Parathyroid adenoma (tissue), 2 donors: ENCODE data around the gene POLR3K.

Experiments used
- H2AFZ ChIP-seq: fragments of 300-600 bp; sonication (generic); one replicate; pipeline ENCODE4 v1.7.0; 2017; ENCODE audit warnings: antibody characterized with exemption, mild to moderate bottlenecking
- H3K27ac ChIP-seq: fragments of 300-600 bp; sonication (generic); one replicate; pipeline ENCODE4 v1.7.0; 2017
- H3K27me3 ChIP-seq: fragments of 300-600 bp; sonication (generic); one replicate; pipeline ENCODE4 v1.7.0; 2017; ENCODE audit warnings: low read length; ENCODE audit not compliant: control insufficient read depth, insufficient read depth
- H3K36me3 ChIP-seq: fragments of 300-600 bp; sonication (generic); one replicate; pipeline ENCODE4 v1.7.0; 2017; ENCODE audit warnings: low read length; ENCODE audit not compliant: control insufficient read depth, insufficient read depth
- H3K4me1 ChIP-seq: fragments of 300-600 bp; sonication (generic); one replicate; pipeline ENCODE4 v1.7.0; 2017; ENCODE audit warnings: control low read depth
- H3K4me2 ChIP-seq: fragments of 300-600 bp; sonication (generic); one replicate; pipeline ENCODE4 v1.7.0; 2017; ENCODE audit warnings: low read length
- H3K4me3 ChIP-seq: fragments of 300-600 bp; sonication (generic); one replicate; pipeline ENCODE4 v1.7.0; 2017; ENCODE audit warnings: low read depth, low read length
- H3K79me2 ChIP-seq: fragments of 300-600 bp; sonication (generic); one replicate; pipeline ENCODE4 v1.7.0; 2017; ENCODE audit warnings: control low read depth
- H3K9ac ChIP-seq: fragments of 300-600 bp; sonication (generic); one replicate; pipeline ENCODE4 v1.7.0; 2017; ENCODE audit warnings: mild to moderate bottlenecking
- H3K9me3 ChIP-seq: fragments of 300-600 bp; sonication (generic); one replicate; pipeline ENCODE4 v1.7.0; 2017; ENCODE audit warnings: low read length; ENCODE audit not compliant: control insufficient read depth
- CTCF ChIP-seq: fragments of 300-600 bp; sonication (generic); IDR thresholded peaks from one replicate; pipeline ENCODE4 v1.7.0; 2017; ENCODE audit warnings: antibody characterized with exemption, mild to moderate bottlenecking
- donor health status: primary hyperparathyroidism.

POLR3K gene

GRCh38 chr16:45454-45853, 8.0 kb downstream of the POLR3K start:
- TF ChIP-seq CTCF, result no peak
- no peak overlapping the region for H3K9ac ChIP-seq
- no peaks in the 10 kb centered on the region for H3K9me3 ChIP-seq
- no peaks in the 10 kb centered on the region for H3K4me1 ChIP-seq
- no peaks in the 10 kb centered on the region for H3K79me2 ChIP-seq
- no peak overlapping the region for H2AFZ ChIP-seq
- no peaks in the 10 kb centered on the region for H3K27me3 ChIP-seq
- H3K4me2 ChIP-seq, result no peak overlapping the region
- no peak overlapping the region for H3K27ac ChIP-seq
- H3K4me3 ChIP-seq, result no peak overlapping the region
- no peaks in the 10 kb centered on the region for H3K36me3 ChIP-seq

- no peak for TF ChIP-seq CTCF
- H3K27ac ChIP-seq, result no peak overlapping the region
- H2AFZ ChIP-seq, result no peak overlapping the region
- H3K4me2 ChIP-seq, result no peak overlapping the region
- no peaks in the 10 kb centered on the region for H3K9me3 ChIP-seq
- H3K4me1 ChIP-seq, result no peaks in the 10 kb centered on the region
- no peak overlapping the region for H3K9ac ChIP-seq
- H3K36me3 ChIP-seq, result no peaks in the 10 kb centered on the region
- no peak overlapping the region for H3K4me3 ChIP-seq
- H3K79me2 ChIP-seq, result no peaks in the 10 kb centered on the region
- H3K27me3 ChIP-seq, result no peaks in the 10 kb centered on the region
Measured at GRCh38 chr16:44655-45054, 8.8 kb downstream of the POLR3K start.

GRCh38 chr16:43294-43693, 10.1 kb downstream of the POLR3K start:
- TF ChIP-seq CTCF, result no peak
- no peak overlapping the region for H3K4me3 ChIP-seq
- no peak overlapping the region for H2AFZ ChIP-seq
- H3K4me2 ChIP-seq, result no peak overlapping the region
- no peaks in the 10 kb centered on the region for H3K27me3 ChIP-seq
- H3K27ac ChIP-seq, result no peak overlapping the region
- H3K4me1 ChIP-seq, result no peaks in the 10 kb centered on the region
- H3K9ac ChIP-seq, result no peak overlapping the region
- H3K79me2 ChIP-seq, result no peaks in the 10 kb centered on the region
- H3K36me3 ChIP-seq, result no peaks in the 10 kb centered on the region
- H3K9me3 ChIP-seq, result no peaks in the 10 kb centered on the region

GRCh38 chr16:42691-43090, 10.7 kb downstream of the POLR3K start:
- Histone ChIP-seq H3K9me3 (no peaks in the 10 kb centered on the region), H3K36me3 (no peaks in the 10 kb centered on the region), H3K9ac (no peak overlapping the region), H3K27me3 (no peaks in the 10 kb centered on the region), H3K79me2 (no peaks in the 10 kb centered on the region), H3K4me2 (no peak overlapping the region), H3K4me1 (no peaks in the 10 kb centered on the region), H3K4me3 (no peak overlapping the region), H2AFZ (no peak overlapping the region), H3K27ac (no peak overlapping the region)
- no peak for TF ChIP-seq CTCF

- H3K4me3 ChIP-seq, result no peak overlapping the region
- H3K36me3 ChIP-seq, result no peaks in the 10 kb centered on the region
- no peak for TF ChIP-seq CTCF
- no peaks in the 10 kb centered on the region for H3K79me2 ChIP-seq
- H3K27ac ChIP-seq, result no peak overlapping the region
- no peaks in the 10 kb centered on the region for H3K4me1 ChIP-seq
- H3K4me2 ChIP-seq, result no peak overlapping the region
- no peak overlapping the region for H2AFZ ChIP-seq
- H3K9me3 ChIP-seq, result no peaks in the 10 kb centered on the region
- H3K27me3 ChIP-seq, result no peaks in the 10 kb centered on the region
- H3K9ac ChIP-seq, result no peak overlapping the region
Measured at GRCh38 chr16:42069-42457, 11.3 kb downstream of the POLR3K start.
